Suppressor macrophage treated with lipopolysaccharide for 4 hours (primary cell): ENCODE results near the gene NOP9.
"Not testable (repeated sequence)": the region's sequence is repeated elsewhere in the genome, so short reads cannot be mapped to it uniquely, and the experiment has no call there.

Experiments
- DNase-seq: peaks from one replicate; pipeline ENCODE4 v3.0.0-alpha.2; 2020

Gene NOP9

GRCh38 chr14:24330973-24331674 lies 31.5 kb downstream of the NOP9 start:
- no peak for DNase-seq

GRCh38 chr14:24331731-24332267 lies 32.1 kb downstream of the NOP9 start:
- DNase-seq: no peak

GRCh38 chr14:24332268-24332993 lies 32.8 kb downstream of the NOP9 start:
- DNase-seq: peak; percentile 71

- no peak for DNase-seq
Measured at GRCh38 chr14:24334431-24335291, 35.0 kb downstream of the NOP9 start, which contains the start of gene ADCY4. TSS of gene ADCY4 (minus strand) at chr14:24335071. CDS start at chr14:24334652, 419 bp downstream.

- no peak for DNase-seq
Measured at GRCh38 chr14:24335461-24336171, 36.0 kb downstream of the NOP9 start.

- no peak for DNase-seq
Measured at GRCh38 chr14:24337144-24337823, 37.6 kb downstream of the NOP9 start.

GRCh38 chr14:24337824-24338175 lies 38.1 kb downstream of the NOP9 start:
- no peak for DNase-seq

- no peak for DNase-seq
Measured at GRCh38 chr14:24338843-24339242, 39.2 kb downstream of the NOP9 start.

- DNase-seq: peak; percentile 77
Measured at GRCh38 chr14:24339284-24340151, 39.9 kb downstream of the NOP9 start, which contains the start of gene RIPK3. TSS of gene RIPK3 (minus strand) at chr14:24339991. CDS start at chr14:24339826, 165 bp downstream.

GRCh38 chr14:24340606-24341005 lies 41.0 kb downstream of the NOP9 start:
- no peak for DNase-seq

GRCh38 chr14:24342889-24343288 lies 43.2 kb downstream of the NOP9 start:
- DNase-seq: no peak

GRCh38 chr14:24343795-24344660 lies 44.4 kb downstream of the NOP9 start:
- no peak for DNase-seq

GRCh38 chr14:24347134-24347533 lies 47.5 kb downstream of the NOP9 start:
- no peak for DNase-seq

GRCh38 chr14:24348186-24348585 lies 48.5 kb downstream of the NOP9 start:
- DNase-seq: no peak

- no peak for DNase-seq
Measured at GRCh38 chr14:24349742-24350141, 50.1 kb downstream of the NOP9 start.

GRCh38 chr14:24351517-24351916 lies 51.9 kb downstream of the NOP9 start:
- DNase-seq: no peak

- DNase-seq: peak; percentile 66
Measured at GRCh38 chr14:24353559-24354481, 54.2 kb downstream of the NOP9 start.

- DNase-seq: not testable (repeated sequence)
Measured at GRCh38 chr14:24354482-24354825, 54.8 kb downstream of the NOP9 start.

GRCh38 chr14:24355009-24355408 lies 55.4 kb downstream of the NOP9 start:
- DNase-seq: no peak
